HS-27A (cell line): Measurements from ENCODE around the gene HAPSTR1.
"Not testable (repeated sequence)": the region's sequence is repeated elsewhere in the genome, so short reads cannot be mapped to it uniquely, and the experiment has no call there.

Source experiments
- DNase-seq: peaks from one replicate; pipeline ENCODE4 v3.0.0-alpha.2; 2012; ENCODE audit warnings: low read depth, missing footprints

The HAPSTR1 gene

GRCh38 chr16:9090960-9091866, at the start of gene HAPSTR1:
TSS of gene HAPSTR1 (plus strand) at chr16:9091644. CDS start at chr16:9092045, 401 bp downstream.
- peak; percentile 99 for DNase-seq

GRCh38 chr16:9042533-9042932, 48.9 kb upstream of the HAPSTR1 start:
- DNase-seq: no peak

GRCh38 chr16:9042964-9043680, 48.3 kb upstream of the HAPSTR1 start:
- no peak for DNase-seq

- DNase-seq: not testable (repeated sequence)
Observed at GRCh38 chr16:9045562-9045961, 45.9 kb upstream of the HAPSTR1 start.

- DNase-seq: no peak
Observed at GRCh38 chr16:9046667-9047055, 44.8 kb upstream of the HAPSTR1 start.

- DNase-seq: peak; percentile 92
Observed at GRCh38 chr16:9047689-9048301, 43.6 kb upstream of the HAPSTR1 start.

GRCh38 chr16:9048302-9048700, 43.1 kb upstream of the HAPSTR1 start:
- no peak for DNase-seq

GRCh38 chr16:9049241-9049640, 42.2 kb upstream of the HAPSTR1 start:
- no peak for DNase-seq

- DNase-seq: no peak
Observed at GRCh38 chr16:9050102-9050830, 41.2 kb upstream of the HAPSTR1 start.

- DNase-seq: no peak
Observed at GRCh38 chr16:9053006-9053601, 38.3 kb upstream of the HAPSTR1 start.

- no peak for DNase-seq
Observed at GRCh38 chr16:9054460-9054859, 37.0 kb upstream of the HAPSTR1 start.

GRCh38 chr16:9055115-9055514, 36.3 kb upstream of the HAPSTR1 start:
- DNase-seq: no peak

- DNase-seq: no peak
Observed at GRCh38 chr16:9055661-9056060, 35.8 kb upstream of the HAPSTR1 start.

- no peak for DNase-seq
Observed at GRCh38 chr16:9056061-9056460, 35.4 kb upstream of the HAPSTR1 start.

GRCh38 chr16:9058211-9058610, 33.2 kb upstream of the HAPSTR1 start:
- DNase-seq: no peak

GRCh38 chr16:9060225-9060624, 31.2 kb upstream of the HAPSTR1 start:
- DNase-seq: no peak

- DNase-seq: no peak
Observed at GRCh38 chr16:9061358-9061813, 30.1 kb upstream of the HAPSTR1 start.

- no peak for DNase-seq
Observed at GRCh38 chr16:9062301-9062700, 29.1 kb upstream of the HAPSTR1 start.

- DNase-seq: no peak
Observed at GRCh38 chr16:9065077-9065476, 26.4 kb upstream of the HAPSTR1 start.

GRCh38 chr16:9068886-9069285, 22.6 kb upstream of the HAPSTR1 start:
- no peak for DNase-seq

- DNase-seq: no peak
Observed at GRCh38 chr16:9070254-9070653, 21.2 kb upstream of the HAPSTR1 start.

GRCh38 chr16:9071377-9071776, 20.1 kb upstream of the HAPSTR1 start:
- no peak for DNase-seq
